ENCODE results near the gene CSF1R. TPM values are rescaled to one million over a fixed set of nuclear protein-coding genes. Genes with fewer than 3 reads are reported as not detected.
A peak's percentile ranks its signal among the peaks of the same experiment; 100 is the strongest.

Gene CSF1R
- total RNA-seq, 4 donors from 2014 or later: 7.5 to 17.0 (median 9.8) TPM

DNA sequence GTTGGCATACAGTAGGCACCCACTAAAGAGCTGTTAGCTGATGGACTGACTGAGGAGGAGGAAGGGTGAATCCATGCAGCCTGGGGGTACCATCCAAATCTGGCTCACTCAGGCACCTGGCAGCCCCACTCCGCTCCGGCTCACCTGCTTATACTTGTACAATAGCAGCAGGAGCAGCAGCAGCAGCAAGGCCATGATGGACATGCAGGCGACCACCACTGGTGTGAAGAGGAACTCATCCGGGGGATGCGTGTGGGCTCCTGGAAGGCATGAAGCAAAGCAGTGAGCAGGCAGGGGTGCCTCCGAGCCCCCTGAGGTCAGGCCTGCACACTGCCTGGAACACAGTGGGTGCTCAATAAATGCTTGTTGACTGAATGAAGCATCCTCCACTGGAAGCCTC, 18.3 kb downstream of the CSF1R start:
- intact Hi-C loops (cut with DNase I; ENCODE audit: low total_unique reads): no loop called here
- no peaks in the 10 kb centered on the region for H3K36me3 ChIP-seq
- no peak for TF ChIP-seq POLR2A (IDR thresholded peaks at IDR 0.05)
- TF ChIP-seq, protein P1, sequence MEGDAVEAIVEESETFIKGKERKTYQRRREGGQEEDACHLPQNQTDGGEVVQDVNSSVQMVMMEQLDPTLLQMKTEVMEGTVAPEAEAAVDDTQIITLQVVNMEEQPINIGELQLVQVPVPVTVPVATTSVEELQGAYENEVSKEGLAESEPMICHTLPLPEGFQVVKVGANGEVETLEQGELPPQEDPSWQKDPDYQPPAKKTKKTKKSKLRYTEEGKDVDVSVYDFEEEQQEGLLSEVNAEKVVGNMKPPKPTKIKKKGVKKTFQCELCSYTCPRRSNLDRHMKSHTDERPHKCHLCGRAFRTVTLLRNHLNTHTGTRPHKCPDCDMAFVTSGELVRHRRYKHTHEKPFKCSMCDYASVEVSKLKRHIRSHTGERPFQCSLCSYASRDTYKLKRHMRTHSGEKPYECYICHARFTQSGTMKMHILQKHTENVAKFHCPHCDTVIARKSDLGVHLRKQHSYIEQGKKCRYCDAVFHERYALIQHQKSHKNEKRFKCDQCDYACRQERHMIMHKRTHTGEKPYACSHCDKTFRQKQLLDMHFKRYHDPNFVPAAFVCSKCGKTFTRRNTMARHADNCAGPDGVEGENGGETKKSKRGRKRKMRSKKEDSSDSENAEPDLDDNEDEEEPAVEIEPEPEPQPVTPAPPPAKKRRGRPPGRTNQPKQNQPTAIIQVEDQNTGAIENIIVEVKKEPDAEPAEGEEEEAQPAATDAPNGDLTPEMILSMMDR (IDR thresholded peaks at IDR 0.05 in 4 of 5, conservative IDR thresholded peaks at IDR 0.05 in 1 of 5): no peak
- no peak overlapping the region for H3K27ac ChIP-seq
- ATAC-seq (no peak), DNase-seq (peak in 1 of 2 donors; percentile 1)
- H3K9me3 ChIP-seq: no peaks in the 10 kb centered on the region
- in situ Hi-C loops (cut with MboI; ENCODE audit: low sequenced_read_pairs in 4 of 4): no loop called here
- H3K4me1 ChIP-seq: no peaks in the 10 kb centered on the region
- H3K27me3 ChIP-seq: no peaks in the 10 kb centered on the region
- H3K4me3 ChIP-seq: no peak overlapping the region

DNA sequence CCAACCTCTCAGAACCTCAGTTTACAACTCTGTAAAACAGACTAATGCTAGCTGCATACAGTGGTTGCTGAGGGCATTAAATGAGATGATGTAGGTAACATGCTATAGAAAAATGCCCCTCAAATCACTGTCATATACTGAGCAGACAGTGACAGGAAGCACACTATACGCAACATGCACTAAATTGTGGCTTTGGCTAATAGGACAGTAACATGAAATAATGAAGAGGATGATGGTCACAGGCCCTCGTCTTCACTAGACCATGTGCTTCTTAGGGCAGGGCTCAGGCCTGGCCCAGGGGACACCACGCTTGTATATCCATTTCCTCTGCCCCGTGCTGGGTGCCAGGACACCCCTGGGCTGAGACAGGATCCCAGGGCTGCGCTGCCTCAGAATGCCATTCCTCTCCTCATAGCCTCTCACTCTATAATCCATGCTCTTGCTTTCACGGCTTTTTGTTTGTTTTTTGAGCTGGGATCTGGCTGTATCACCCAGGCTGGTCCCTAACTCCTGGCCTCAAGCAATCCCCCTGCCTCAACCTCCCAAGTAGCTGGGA, 18.9 kb downstream of the CSF1R start:
- Histone ChIP-seq H3K9me3 (no peaks in the 10 kb centered on the region), H3K36me3 (no peaks in the 10 kb centered on the region), H3K27me3 (no peaks in the 10 kb centered on the region), H3K27ac (no peak overlapping the region), H3K4me1 (no peaks in the 10 kb centered on the region), H3K4me3 (no peak overlapping the region)
- intact Hi-C loops (cut with DNase I; ENCODE audit: low total_unique reads) (no loop called here), in situ Hi-C loops (cut with MboI; ENCODE audit: low sequenced_read_pairs in 4 of 4) (no loop called here)
- DNase-seq (no peak), ATAC-seq (no peak)
- TF ChIP-seq, protein P1 (IDR thresholded peaks at IDR 0.05 in 4 of 5, conservative IDR thresholded peaks at IDR 0.05 in 1 of 5): no peak
- no peak for TF ChIP-seq POLR2A (IDR thresholded peaks at IDR 0.05)

DNA sequence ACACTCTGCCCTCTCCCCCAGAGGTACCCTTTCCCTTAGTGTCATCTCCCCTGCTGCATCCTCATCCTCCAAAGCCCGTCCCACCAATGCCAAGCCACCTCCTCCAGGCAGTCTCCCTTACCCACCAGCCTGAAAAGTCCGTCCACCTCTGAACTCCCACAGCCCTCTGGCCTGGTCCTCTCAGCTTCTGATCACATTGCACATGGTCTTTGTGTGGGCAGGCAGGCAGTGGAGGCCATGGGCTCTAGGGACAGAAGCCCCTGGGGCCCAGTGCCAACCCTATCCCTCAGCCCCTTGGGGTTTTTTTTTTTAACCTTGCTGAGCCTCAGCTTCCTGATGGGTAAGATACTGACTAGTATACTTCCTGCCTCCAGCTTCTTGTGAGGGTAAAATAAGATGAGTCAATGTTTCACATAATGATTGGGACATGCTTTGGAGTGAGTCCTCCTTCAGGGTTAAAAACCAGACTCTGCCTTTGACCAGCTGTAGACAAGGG, 19.4 kb downstream of the CSF1R start:
- intact Hi-C loops (cut with DNase I; ENCODE audit: low total_unique reads): no loop called here
- Histone ChIP-seq H3K27me3 (no peaks in the 10 kb centered on the region), H3K9me3 (no peaks in the 10 kb centered on the region), H3K27ac (no peak overlapping the region), H3K4me1 (no peaks in the 10 kb centered on the region), H3K36me3 (no peaks in the 10 kb centered on the region), H3K4me3 (no peak overlapping the region)
- in situ Hi-C loops (cut with MboI; ENCODE audit: low sequenced_read_pairs in 4 of 4): no loop called here
- DNase-seq: peak in 1 of 2 donors; percentile 6
- ATAC-seq: no peak
- no peak for TF ChIP-seq POLR2A (IDR thresholded peaks at IDR 0.05)
- TF ChIP-seq, protein P1 (IDR thresholded peaks at IDR 0.05 in 4 of 5, conservative IDR thresholded peaks at IDR 0.05 in 1 of 5): no peak

DNA sequence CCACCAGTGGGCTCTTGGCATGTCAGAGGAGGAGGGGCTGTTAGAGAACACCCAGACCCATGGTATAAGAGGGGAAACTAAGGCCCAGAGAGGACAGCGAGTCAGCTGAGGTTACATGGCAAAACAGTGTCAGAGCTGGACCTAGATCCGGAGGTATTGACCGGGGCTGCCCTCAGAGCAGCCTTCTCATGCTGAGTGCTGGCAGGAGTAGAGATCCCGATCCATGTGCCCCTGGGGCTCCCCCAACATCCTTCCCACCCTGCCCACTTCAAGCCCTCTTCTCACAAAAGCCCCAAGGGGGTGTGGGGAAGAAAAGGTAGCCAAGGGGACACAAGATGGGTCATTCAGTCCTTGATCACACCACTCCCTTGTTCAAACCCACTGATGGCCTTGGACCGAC, 19.9 kb downstream of the CSF1R start:
- Histone ChIP-seq H3K27me3 (no peaks in the 10 kb centered on the region), H3K36me3 (no peaks in the 10 kb centered on the region), H3K9me3 (no peaks in the 10 kb centered on the region), H3K27ac (no peak overlapping the region), H3K4me3 (no peak overlapping the region), H3K4me1 (no peaks in the 10 kb centered on the region)
- ATAC-seq (no peak), DNase-seq (peak in 1 of 2 donors; percentile 7)
- TF ChIP-seq POLR2A (IDR thresholded peaks at IDR 0.05): no peak
- TF ChIP-seq, protein P1 (IDR thresholded peaks at IDR 0.05 in 4 of 5, conservative IDR thresholded peaks at IDR 0.05 in 1 of 5): no peak
- intact Hi-C loops (cut with DNase I; ENCODE audit: low total_unique reads) (no loop called here), in situ Hi-C loops (cut with MboI; ENCODE audit: low sequenced_read_pairs in 4 of 4) (no loop called here)

DNA sequence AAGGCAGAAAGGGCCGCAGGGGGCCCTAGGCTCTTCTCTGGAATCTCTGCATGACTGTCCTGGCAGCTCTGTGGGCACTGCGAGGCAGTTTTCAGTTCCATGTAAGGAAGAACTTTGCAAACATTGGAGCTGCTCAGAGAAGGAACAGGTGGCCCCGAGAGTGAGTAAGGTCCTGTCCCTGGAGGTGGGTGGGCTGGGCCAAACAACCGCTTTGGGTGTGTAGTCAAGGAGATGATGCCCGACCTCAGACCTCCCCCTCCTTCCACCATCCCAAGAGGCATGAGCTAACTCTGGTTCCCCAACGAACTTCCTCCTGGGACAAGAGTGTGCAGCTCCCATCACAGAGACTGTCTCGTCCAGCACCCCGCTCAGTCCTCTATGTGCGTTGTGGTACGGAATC, 20.5 kb downstream of the CSF1R start:
- peak in 1 of 2 donors; percentile 46 for DNase-seq
- Histone ChIP-seq H3K4me1 (no peaks in the 10 kb centered on the region), H3K9me3 (no peaks in the 10 kb centered on the region), H3K36me3 (no peaks in the 10 kb centered on the region), H3K27ac (no peak overlapping the region), H3K27me3 (no peaks in the 10 kb centered on the region), H3K4me3 (no peak overlapping the region)
- in situ Hi-C loops (cut with MboI; ENCODE audit: low sequenced_read_pairs in 4 of 4): no loop called here
- ATAC-seq: peak in 1 of 2 donors; percentile 26
- TF ChIP-seq POLR2A (IDR thresholded peaks at IDR 0.05): no peak
- TF ChIP-seq, protein P1 (IDR thresholded peaks at IDR 0.05 in 4 of 5, conservative IDR thresholded peaks at IDR 0.05 in 1 of 5): no peak
- intact Hi-C loops (cut with DNase I; ENCODE audit: low total_unique reads): no loop called here
